GM13977 (cell line): Measurements from ENCODE around the gene MUC5AC.

Experiments used
- DNase-seq: peaks from one replicate; pipeline ENCODE4 v3.0.0; 2012; ENCODE audit warnings: low spot score
- in situ Hi-C: fragments of 300-500 bp; cut with MboI; formaldehyde crosslinking; loops from one replicate; pipeline ENCODE4 v1.12.0; 2022; ENCODE audit warnings: low sequenced_read_pairs, low pct_unique_long_range_greater_than_20kb, mixed read lengths, inconsistent platforms; ENCODE audit not compliant: unreplicated experiment
- TF ChIP-seq, protein P1 (sequence below): IDR thresholded peaks from 2 replicates; pipeline ENCODE4 v1.5.1; 2012; ENCODE audit warnings: mild to moderate bottlenecking, control low read depth; ENCODE audit not compliant: insufficient read depth; ENCODE audit errors: extremely low read depth, missing control alignments

The MUC5AC gene

DNA sequence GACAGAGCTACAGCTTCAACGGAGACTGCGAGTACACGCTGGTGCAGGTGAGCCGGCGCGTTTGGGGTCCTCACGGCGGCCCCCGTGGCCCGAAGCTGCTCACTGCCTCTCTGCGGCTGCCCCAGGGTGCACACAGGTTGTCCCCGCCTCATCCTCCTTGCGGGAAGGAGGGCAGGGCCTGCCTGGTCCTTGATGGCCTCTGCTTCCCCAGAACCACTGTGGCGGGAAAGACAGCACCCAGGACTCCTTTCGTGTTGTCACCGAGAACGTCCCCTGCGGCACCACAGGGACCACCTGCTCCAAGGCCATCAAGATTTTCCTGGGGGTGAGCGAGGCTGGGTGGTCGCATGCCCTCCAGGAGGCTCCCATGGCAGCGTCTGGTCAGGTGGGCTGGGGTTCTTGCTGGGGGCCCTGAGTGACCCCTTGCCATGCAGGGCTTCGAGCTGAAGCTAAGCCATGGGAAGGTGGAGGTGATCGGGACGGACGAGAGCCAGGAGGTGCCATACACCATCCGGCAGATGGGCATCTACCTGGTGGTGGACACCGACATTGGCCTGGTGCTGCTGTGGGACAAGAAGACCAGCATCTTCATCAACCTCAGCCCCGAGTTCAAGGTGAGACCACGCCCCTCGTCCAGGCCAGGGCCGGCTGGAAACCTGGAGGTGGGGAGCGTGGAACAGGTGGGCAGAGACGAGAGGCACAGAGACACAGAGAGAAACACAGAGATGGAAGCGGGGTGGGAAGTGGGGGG, 19.4 kb downstream of the MUC5AC start:
- no peak for DNase-seq
- TF ChIP-seq, protein P1, sequence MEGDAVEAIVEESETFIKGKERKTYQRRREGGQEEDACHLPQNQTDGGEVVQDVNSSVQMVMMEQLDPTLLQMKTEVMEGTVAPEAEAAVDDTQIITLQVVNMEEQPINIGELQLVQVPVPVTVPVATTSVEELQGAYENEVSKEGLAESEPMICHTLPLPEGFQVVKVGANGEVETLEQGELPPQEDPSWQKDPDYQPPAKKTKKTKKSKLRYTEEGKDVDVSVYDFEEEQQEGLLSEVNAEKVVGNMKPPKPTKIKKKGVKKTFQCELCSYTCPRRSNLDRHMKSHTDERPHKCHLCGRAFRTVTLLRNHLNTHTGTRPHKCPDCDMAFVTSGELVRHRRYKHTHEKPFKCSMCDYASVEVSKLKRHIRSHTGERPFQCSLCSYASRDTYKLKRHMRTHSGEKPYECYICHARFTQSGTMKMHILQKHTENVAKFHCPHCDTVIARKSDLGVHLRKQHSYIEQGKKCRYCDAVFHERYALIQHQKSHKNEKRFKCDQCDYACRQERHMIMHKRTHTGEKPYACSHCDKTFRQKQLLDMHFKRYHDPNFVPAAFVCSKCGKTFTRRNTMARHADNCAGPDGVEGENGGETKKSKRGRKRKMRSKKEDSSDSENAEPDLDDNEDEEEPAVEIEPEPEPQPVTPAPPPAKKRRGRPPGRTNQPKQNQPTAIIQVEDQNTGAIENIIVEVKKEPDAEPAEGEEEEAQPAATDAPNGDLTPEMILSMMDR = no peak
- in situ Hi-C loops = no loop called here

DNA sequence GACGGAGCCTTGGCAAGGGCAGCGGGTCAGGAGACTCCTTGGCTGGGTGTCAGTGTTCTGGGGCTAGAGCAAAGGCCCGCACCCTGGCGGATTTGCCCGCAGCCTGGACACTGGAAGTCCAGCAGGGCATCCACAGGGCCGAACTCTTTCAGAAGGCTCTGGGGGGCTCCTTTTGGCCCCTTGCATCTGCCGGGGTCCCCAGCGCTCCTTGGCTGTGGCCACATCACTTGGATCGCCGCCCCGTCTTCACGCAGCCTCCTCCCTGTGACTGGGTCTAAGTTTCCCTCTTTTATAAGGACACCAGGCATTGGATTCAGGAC, 20.0 kb downstream of the MUC5AC start:
- in situ Hi-C loops = no loop called here
- TF ChIP-seq, protein P1 = no peak
- no peak for DNase-seq

GRCh38 chr11:1178201-1178885, 20.6 kb downstream of the MUC5AC start:
- DNase-seq = no peak
- TF ChIP-seq, protein P1 = no peak
- in situ Hi-C loops = no loop called here

DNA sequence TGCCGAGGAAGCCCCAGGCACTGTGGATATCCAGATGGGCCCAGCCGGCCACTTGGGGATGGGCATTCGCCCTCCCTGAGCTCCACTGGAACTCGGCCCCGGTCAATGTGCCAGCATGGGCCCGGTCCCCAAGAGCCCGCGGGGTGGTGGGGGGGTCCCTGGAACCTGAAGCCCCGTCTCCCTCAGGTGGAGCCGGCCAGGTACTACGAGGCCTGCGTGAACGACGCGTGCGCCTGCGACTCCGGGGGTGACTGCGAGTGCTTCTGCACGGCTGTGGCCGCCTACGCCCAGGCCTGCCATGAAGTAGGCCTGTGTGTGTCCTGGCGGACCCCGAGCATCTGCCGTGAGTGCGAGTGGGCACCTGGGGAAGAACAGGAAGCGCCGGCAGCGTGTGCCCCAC, 21.2 kb downstream of the MUC5AC start:
- DNase-seq = no peak
- TF ChIP-seq, protein P1 = no peak
- in situ Hi-C loops = no loop called here

DNA sequence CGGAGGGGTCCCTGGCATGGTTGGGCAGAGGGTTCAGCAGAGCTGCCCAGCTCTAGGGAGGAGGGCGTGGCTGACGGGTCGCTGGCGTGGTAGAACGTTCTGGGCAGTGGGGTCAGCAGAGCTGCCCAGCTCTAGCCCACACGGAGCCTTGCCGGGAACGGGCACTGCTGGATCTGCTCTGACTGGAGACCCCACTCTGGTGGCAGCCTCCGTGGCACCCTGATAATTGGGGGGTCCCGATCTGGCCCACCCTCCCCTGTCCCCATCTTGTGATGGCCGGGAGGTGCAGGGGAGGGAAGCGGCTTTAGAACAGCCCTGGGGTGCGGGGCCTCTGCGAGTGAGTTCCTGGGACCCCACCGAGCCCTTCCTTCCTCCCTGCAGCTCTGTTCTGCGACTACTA, 21.9 kb downstream of the MUC5AC start:
- TF ChIP-seq, protein P1 = no peak
- in situ Hi-C loops = no loop called here
- DNase-seq = no peak

GRCh38 chr11:1180171-1180570, 22.4 kb downstream of the MUC5AC start:
- DNase-seq = no peak
- TF ChIP-seq, protein P1 = no peak
- in situ Hi-C loops = no loop called here
